NCI-H345 treated with DMSO at 0.1 percent for 48 hours (cell line): Measurements from ENCODE around the gene BMERB1.
"Not testable (repeated sequence)": the region's sequence is repeated elsewhere in the genome, so short reads cannot be mapped to it uniquely, and the experiment has no call there.

Experiments used
- DNase-seq: peaks from one replicate; lab custom pipeline; 2025; ENCODE audit not compliant: unreplicated experiment; lab: John Stamatoyannopoulos, UW

Gene BMERB1

DNA sequence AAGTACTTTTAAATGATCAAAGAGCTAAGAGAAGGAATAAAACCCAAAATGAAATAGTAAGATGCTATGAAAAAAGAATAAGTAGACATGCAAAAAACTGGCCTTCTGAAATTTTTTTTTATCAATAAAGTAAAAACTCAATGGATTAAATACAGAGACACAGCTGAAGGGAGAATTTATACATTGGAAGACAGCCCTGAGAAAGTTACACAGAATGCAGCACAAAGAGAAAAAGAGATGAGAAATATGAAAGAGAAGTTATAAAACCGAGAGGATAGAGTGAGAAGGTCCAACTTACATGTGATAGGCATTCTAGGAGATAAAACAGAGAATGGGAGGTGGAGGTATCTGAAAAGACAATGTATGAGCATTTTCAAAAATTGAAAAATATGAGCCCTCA is 151.6 kb downstream of the BMERB1 start:
- DNase-seq, result no peak

DNA sequence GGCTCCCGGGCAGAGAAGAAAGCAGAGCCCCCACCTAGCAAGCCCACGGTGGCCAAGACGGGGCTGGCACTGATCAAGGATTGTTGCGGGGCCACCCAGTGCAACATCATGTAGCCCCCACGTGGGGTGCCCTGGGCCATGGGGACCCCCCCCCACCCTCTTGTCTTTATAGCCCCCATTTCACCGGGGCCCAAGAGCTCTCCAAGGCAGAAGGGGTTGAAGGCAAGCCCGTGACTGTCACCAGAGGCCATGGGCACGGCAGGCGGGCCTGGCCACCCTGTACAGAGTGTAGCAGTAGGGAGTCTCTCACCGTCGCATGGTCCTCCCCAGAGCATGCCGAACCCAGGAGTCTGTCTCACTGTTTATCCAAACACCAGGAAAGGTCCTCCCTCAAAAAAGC is 152.3 kb downstream of the BMERB1 start:
- DNase-seq, result no peak

DNA sequence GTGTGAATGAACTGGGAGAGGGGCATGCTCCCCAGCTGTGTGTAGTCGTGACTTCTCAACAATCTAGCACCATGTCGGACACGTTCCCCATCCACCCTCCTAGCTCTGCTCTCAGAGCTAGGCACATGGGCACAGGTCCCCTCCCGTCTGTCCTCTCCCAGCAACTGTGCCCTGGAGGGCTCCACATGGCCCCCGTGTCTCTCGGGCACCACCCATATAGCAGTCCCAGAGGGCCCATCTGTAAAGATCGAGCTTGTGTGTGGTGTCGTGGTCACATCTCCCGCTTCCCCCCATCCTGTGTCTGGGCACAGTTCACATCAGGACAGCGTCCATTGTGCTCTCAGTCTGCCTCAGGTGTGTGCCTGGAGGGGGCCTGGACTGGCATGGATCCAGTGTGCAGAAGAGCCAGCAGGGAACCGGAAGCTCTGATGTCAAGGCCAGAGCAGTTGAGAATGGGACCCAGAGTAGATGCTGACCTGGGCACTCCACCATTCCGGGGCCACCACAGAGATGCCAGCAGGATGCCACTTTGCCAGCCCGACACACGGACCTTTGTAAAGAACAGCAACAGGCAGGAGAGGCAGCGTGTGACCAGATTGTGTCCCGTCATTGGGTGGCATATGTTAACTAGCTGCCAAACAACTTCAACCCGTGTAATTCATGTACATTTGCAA is 152.9 kb downstream of the BMERB1 start:
- no peak for DNase-seq

DNA sequence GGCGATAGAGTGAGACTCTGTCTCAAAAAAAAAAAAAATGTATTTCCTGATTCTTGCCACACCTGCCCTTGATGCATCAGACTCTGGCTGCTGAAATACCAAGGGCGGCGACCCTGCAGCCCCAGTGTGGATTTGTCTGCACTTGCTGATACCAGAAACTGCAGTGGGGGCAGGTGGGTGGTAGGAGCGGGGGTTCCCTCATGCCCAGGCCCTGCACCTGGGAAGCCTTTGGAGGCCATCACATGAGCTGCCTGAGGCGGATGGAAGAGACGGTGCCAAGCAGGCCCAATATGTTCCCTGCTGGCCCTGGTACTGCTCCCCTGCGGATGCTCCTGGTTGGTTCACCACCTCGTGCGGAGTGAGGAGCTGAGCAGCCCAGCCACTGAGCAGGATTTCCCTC is 157.9 kb downstream of the BMERB1 start:
- no peak for DNase-seq

DNA sequence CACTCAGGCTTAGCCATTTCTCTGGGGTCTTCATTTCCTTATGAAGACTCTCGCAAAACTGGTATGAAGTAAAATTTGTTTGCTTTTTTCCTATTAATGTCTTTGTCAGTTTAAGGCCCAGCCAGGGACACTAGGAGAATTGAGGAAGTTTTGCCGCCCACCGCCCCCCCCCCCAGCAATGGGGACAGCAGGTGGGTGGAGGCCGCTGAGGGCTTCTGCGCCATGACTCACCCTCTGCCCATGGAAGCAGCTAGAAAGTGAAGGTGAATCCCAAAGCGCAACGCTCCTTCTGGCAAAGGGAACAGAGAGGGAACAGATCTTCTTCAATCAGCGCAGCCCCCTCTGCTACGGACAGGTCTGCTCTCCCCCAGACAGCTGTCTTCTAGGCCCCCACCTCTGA is 158.8 kb downstream of the BMERB1 start:
- DNase-seq, result no peak

DNA sequence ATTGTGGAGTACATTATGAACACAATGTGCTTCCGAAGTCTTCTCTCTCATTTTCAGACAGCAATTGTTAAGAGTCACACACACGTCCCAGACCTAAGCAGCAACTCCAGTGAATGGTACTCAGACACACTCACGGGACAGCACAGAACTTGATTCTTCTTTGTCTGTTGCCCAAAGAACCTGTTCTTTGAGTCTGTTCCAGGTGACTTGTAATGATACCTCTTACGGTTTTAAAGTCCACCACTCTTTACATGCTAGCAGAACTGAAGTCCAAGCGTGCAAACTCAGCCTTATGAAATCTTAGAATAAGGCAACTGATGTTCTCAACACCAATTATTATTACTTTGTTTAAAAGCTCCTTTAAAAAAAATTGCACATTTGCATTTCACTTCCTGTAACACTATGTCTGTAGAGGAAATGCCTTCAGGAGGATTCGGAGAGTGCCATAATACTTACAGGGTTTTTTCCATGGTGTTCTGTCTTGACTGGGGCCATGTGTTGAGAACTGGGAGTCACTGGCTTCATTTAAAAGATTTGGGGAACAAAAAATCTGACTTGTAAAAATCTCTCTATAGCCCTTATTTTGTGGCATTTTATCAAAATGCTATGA is 160.4 kb downstream of the BMERB1 start:
- no peak for DNase-seq

DNA sequence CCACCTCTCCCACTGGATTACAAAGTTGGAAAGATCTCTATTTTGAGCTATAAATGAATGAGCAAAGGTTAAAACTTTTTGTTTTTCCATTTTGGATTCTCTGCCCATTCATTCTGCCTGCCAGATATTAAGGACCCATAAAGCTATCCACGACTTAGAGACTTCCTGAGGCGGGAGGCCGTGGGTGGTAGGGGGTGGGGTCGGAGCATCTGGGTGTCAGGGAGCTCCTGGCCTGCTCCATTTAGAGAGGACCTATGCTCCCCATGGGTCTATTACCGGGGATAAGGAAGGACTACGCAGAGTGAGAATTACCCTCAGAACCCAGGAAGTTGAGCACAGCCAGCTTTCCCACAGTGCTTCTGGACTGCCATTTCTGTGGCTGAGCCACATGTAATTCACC is 162.7 kb downstream of the BMERB1 start:
- DNase-seq, result no peak

DNA sequence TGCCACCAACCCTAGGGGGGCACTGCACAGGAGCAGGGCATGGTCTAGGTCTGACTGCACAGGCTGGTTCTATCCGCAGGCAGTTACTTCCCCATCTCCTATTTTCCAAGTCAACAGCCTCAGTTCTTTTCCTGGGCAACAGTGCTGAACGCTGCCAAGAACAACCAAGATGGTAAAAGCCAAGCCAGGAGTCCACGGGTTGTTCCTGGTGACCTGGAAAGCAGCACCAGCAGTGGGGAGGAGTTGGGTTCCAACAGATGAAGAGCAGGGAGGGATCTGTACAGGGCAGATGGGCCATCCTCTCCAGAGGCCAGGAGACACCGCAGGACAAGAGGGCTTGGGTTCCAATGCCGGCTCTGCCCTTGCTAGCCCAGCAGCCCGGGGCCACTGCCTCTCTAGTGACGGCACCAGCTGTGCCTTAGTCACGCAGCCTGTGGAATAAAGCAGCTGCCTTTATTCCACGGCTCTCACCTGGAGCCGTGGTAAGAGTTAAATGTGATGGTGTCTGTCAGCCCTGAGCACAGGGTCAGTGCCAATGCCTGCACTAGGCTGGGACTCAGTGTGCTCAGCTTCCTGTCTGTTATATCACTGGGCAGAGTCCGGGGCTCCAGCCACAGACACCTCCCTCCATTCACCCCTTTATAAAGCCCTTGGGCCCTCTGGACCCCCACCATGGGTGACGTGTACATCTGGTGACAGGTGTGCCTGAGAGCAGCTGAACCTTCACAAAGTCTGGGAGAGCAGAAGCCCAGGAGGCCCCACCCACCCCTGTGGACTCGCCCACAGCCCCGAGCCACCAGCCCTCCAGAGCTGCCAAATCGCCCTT is 163.6 kb downstream of the BMERB1 start:
- DNase-seq, result no peak

DNA sequence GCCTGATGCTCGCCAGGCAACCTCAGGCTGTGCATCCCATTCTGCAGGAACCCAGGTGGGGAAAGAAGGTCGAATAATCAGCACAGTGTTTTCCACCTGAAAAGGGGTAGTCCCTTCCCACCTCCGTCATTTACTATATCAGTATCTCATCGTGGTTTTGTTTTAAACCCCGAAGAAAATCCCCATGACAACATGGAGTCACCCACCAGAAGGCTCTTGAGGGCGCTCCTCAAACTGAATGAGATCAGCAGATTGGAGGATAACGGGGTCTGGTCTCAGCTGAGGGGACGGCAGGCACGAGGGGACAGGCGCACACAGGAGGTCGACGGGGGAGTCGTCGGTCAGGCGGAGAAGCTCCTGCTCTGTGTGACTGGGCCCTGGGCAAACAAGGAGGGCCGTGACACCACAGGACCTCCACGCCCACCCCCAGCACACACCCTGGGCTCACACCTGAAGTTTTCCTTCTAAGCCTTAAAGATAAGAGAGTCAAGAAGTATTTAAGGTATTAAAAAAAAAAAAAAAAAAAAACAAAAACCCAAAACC is 164.3 kb downstream of the BMERB1 start:
- DNase-seq, result no peak

DNA sequence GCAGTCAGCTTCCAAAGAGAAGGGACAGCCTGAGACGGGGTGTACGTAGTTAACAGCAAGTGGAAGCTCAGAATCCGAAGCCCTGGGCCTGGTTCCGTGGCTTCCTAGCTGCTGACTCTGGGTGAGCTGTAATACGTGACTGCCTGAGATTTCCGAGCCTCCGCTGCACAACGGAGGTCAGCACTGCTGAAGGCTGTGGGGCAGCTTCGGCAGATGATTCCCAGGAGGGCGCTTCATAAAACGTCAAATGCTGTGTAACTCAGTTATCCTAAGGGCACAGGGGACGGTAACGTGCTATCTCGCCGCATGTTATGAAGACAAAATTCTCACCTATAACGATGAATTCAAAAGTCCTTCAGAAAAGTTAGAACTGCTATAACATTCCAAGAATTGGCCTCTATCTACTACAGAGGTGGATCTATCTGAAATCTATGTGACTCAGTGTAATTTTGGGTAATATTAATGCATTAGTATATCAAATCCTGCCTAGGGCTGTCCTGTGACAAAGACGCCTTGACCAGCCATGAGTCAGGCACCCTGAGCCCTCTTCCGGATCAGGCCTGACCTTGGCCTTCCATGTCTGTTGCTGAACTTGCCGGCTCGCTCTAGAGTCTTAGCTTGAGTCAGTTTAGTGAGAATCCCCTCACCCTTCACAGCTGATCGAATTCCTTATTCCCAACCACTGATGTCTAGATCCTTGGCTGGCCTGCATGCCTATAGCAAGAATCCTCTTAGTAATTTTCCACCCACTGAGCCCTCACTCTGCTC is 165.1 kb downstream of the BMERB1 start:
- DNase-seq, result no peak

DNA sequence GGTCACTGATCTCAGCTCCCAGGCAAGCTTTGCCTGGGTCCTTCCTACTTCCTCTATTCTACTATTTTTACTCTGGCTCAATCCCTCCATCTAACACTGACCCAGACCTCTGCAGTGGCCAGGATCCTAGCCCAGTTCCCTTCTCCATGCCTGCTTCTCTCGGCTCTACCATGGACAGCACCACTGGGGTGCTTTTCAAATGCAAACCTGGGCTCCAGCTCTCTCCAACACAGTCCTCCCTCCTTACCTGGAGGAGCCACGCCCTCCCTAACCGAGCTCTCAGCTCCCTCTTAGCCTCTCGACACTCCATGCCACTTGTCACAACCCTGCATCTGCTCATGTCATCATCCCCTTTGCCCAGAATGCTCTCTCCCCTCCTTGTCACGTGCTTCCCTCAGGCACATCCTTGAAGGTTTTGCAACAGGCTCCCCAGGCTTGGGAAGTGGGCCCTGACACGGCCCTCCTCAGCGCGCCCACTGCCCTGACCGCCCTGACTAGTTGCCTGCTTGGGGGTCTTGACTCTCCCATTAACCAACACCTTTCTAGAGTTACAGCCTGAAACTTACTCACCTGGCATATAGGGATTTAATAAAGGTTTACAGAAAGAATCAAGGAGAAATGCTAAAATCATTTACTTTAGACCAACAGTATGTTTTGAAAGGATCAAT is 167.0 kb downstream of the BMERB1 start:
- no peak for DNase-seq

DNA sequence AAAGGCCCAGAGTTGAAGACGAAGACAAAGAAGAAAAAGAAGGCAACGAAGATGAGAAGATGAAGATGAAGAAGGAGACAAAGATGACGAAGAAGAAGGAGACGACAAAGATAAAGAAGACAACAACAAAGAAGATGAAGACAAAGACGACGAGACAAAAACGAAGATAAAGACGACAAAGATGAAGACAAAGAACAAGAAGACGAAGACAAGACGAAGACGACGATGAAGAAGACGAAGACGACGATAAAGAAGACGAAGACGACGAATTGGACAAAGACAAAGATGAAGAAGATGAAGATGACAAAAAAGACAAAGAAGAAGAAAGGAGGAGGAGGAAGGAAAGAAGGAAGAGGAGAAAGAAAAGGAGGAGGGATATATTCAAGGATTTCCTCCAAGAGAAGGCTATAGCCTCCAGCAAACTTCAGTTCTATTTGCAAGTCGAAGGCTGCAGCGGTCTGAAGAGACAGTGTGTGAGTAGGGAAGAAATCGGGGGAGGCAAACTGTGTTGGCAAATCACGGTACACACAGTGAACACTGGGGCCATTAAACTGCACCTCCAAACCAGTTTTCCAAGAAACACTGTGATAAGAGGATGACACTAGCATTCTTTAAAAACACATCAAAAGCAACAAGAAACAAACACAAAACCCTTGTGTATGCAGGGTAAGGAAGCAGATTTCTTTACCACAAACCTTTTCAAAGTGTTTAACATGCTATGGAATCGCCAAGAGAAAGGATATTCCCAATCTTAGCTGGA is 168.1 kb downstream of the BMERB1 start:
- no peak for DNase-seq

DNA sequence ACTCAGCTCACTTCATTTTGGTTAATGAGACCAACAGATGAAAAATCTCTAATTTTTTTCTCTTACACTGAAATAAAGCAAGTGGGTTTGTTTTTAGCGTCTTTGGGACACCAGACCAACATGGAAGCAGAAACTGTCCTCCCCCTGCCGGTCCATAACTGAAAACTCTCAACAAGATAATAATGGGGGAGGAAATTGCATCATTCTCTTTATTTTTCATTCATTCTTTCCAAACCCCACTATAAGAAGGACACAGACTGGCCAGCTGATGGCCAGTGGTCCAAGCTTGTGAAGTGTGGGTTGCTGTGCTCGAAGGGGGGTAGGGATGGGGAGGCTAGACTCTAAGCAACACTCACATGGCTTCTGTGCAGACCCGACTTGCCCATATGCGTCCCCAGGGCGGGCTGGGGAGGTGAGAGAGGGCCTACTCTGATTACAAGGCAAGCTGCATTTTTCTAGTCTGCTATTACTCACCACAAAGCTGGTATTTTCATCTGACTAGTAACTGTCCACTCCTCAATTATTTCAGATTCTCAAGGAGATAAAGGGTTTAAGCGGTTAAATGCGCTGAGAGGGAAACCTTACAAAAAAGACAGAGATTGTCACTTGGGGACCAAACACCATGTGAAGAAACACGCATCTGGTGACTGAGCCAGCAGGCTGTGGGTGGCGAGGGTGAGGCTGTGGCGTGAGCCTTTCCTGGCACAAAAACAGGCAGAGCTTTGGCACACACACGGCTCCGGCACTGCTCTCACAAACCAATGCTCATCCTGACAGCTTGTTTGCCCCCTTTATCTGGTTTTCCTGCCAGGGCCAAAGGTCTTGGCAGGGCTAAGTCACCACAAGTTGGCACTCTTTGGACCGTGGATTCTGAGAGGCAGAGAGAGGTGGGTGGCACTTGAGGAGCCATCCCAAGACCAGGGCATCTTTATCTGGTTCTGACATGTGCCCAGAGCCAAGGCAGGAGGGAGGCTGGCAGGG is 170.4 kb downstream of the BMERB1 start:
- no peak for DNase-seq

DNA sequence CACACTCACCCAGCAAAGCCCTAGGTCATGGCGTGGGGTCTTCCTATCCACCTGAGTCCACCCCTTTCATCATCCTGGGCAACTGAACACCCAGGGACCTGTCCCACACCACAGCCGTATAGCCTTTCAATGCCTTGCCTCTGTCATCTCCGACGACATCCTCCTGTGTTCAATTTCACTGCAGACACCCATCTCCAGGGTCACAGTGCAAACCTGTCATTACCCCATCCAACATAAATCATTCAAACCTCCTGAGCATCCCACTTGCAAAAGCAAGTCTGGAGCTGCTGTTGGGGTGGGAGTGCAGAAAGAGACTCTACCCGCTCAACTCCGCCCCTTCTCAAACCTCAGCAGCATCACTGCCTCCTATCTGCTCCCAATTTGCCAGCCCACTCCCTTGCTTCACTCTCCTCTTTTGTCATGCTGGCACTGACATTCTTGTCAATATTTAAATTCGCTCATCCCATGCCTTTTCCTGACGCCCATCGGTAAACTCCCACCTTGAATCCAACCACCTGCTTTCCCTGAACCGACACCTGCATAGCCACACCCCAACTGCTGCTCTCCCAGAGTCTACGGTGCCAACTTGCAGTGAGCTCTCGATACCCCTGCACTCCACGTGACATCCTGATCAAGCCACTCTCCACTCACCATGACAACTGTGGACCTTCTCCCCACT is 171.6 kb downstream of the BMERB1 start:
- no peak for DNase-seq

DNA sequence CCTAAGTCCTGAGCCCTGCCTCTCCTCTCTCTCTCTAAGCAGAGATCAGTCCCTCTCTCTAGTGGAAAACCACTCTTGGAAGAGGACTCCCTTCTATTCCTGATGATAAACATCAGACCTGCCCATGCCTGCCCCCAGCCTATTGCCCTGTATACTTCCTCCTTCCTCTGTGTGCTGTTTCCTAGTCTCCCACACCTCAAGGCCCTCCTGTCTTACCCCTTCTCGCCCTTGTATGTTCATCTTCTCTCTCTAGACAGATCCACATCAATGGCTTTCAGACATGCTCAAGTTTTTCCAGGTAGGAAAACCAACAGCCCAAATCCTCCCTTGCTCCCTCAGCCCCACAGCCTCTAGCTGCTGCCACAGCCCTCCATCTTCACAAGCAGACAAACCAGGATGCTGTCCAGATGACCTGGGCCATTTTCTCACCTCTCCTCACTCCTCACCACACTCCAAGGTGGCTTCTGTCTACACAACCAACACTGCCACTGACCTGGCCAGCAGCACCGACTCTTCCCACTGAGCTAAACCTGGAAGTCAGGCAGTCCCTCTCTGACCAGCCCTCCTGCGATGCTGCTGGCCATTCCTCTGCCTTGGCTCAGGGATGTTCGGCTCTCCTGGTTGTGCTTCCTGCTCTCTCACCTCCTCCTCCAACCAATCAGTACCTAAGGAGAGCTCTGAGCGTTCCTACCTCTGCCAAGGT is 172.3 kb downstream of the BMERB1 start:
- DNase-seq, result no peak

DNA sequence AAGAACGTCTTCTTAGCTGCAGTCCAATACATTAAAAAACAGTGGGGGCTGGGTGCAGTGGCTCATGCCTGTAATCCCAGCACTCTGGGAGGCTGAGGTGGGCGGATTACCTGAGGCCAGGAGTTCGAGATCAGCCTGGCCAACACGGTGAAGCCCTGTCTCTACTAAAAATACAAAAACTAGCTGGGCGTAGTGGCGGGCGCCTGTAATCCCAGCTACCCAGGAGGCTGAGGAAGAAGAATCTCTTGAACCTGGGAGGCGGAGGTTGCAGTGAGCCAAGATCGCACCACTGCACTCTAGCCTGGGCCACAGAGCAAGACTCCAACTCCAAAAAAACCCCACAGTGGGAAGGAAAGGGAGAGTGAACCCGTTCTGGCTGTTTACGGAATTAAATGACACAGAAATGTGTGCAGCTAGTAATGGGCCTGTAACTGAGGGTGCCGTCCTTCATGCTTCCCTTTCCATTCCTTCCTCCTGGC is 172.9 kb downstream of the BMERB1 start:
- DNase-seq, result not testable (repeated sequence)

DNA sequence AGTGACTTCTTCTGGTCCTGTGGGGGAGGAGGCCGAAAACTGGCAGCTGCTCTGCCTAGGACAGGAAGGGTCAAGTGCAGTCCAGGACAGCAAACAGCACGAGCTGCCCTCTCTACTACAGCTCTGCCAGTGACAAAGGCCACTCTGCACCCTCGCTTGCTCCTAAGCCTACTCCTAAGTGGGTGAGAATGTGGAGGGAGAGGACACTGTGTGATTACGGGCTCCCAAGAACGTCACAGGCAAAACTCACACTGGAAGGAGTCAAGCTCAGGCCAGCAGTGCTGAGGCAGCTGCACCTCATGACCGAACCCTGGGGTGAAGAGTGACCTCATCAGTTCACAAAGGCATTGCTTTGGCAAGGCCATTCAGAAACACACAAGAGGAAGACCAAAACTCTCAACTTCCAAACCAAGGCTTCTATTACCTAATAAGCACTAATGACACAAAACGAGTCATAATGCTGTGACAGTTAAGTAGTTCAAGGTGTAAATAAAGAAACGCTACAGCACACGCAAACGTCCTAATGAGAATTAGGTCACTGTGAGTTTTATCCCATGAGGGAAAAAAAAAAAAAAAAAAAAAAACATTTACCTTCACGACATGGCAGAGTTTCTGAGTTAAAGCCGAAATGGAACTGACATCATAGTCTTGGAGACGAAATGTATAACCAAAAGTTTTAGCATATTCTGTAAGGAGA is 173.5 kb downstream of the BMERB1 start:
- DNase-seq, result no peak
